HG03045 (cell line): ENCODE measurements around the gene CFH.
"Not testable (repeated sequence)": the region's sequence is repeated elsewhere in the genome, so short reads cannot be mapped to it uniquely, and the experiment has no call there.

Experiments
- ATAC-seq: cut with Tn5 transposase; IDR thresholded peaks from one replicate; pipeline ENCODE4 v1.9.1; 2021; ENCODE audit warnings: mild to moderate bottlenecking, moderate library complexity; ENCODE audit not compliant: unreplicated experiment

CFH gene

DNA sequence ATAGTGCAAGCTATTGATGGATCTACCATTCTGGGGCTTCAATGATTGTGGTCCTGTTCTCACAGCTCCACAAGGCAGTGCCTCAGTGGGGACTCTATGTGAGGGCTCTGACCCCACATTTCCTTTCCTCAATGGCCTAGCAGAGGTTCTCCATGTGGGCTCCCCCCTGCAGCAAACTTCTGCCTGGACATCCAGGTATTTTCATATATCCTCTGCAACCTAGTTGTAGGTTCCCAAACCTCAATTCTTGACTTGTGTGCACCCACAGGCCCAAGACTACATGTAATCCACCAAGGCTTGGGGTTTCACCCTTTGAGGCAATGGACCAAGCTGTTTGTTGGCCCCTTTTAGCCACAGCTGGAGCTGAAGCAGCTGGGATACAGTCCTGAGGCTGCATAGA is 86.9 kb downstream of the CFH start:
- ATAC-seq, result no peak

DNA sequence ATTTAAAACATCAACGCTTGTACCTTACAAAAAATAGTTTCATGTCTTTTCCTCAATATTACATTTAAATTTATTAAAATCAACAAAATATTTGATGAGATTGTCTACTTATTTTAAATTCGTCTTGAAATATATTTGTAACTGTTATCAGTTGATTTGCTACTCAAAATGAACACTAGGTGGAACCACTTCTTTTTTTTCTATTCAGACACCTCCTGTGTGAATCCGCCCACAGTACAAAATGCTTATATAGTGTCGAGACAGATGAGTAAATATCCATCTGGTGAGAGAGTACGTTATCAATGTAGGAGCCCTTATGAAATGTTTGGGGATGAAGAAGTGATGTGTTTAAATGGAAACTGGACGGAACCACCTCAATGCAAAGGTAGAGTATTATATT is 91.4 kb downstream of the CFH start:
- not testable (repeated sequence) for ATAC-seq

DNA sequence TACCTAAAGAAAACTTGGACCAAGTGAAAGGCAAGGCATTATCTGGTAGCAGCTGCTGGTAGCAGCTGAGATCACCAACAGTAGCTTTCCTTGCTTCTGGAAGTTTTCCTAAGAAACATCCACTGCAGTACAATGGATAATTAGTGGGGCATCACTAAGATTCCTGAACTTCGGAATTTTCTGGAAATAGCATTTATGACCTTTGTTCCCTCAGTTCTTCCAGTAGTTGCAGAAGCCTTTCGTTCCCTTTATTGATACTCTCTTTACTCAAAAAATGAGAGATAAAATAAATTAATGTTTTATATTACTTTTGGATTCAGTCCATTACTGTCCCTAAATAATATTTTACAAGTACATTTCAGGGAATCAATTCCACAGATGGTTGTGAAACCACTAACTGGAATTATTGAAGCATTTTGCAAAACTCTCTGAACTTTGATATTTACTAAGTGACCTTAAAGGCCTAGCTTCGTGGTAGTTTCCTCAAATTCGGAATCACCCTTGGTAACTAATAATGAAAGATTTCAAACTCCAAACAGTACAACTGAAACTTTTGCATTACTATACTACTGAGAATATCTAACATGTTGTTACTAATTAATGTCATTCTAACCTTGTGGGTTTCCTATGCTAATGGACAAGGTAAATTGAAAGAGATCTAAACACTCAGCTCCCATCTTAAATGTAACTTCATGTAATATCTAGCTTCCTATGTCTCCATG is 113.3 kb downstream of the CFH start:
- ATAC-seq, result not testable (repeated sequence)

DNA sequence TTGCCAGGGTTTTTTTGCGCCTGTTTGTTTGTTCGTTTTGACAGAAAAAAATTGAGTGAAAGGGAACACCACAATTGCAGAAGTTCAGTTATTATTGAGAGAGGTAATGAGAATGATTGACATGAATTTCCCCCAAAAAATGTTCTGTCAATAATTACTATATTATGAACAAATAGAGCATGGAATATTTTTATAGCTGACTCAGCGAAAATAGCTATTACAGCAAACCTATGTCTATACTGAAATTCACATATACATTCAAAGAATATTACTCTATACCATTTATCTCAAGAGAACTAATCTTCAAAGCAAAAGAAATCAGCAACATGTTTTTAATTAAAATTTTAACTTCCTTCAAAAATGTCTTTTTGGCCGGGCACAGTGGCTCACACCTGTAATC is 118.0 kb downstream of the CFH start:
- not testable (repeated sequence) for ATAC-seq

DNA sequence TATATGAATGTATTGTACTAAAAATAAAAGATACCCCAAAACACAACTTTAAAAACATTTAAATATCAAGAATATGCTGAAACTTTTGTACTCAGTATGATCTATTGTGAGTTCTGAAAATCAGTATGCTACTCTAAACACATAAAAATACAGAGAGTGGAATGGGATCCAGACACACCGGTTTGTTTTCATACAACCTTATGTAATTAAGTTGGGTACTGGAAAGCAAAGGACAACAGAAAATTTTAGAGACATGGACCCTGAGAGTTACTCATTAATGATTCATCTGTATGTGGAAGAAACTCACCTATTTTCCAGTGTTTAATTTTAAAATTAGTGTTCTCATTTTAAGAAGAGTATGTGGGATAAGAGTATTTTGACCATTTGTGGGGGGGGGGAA is 121.9 kb downstream of the CFH start:
- ATAC-seq, result no peak

DNA sequence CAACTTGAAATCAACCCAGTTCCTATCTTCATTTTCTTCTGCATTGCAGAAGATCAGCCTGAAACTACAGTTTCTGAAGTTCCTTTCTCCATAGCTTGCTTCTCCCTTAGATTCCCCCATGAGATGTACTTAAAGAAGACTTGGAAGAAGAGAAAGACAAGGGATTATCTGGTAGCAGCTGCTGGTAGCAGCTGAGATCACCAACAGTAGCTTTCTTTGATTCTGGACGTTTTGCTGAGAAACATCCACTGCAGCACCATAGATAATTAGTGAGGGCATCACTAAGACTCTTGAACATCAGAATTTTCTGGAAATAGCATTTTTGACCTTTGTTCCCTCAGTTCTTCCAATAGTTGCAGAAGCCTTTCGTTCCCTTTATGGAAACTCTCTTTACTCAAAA is 122.3 kb downstream of the CFH start:
- no peak for ATAC-seq

DNA sequence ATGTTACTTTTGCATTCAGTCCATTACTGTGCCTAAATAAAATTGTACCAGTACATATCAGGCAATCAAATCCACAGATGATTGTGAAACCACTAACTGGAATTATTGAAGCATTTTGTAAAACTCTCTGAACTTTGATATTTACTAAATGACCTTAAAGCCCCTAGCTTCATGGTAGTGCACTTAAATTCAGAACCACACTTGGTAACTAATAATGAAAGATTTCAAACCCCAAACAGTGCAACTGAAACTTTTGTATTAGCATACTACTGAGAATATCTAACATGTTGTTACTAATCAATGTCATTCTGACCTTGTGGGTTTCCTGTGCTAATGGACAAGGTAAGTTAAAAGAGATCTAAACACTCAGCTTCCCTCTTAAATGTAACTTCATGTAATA is 122.8 kb downstream of the CFH start, which contains the start of gene CFHR3:
CFHR3 (plus strand) TSS at position 238 of the 400 bp plus-strand sequence; CDS start at position 285, 47 bp downstream.
- no peak for ATAC-seq

DNA sequence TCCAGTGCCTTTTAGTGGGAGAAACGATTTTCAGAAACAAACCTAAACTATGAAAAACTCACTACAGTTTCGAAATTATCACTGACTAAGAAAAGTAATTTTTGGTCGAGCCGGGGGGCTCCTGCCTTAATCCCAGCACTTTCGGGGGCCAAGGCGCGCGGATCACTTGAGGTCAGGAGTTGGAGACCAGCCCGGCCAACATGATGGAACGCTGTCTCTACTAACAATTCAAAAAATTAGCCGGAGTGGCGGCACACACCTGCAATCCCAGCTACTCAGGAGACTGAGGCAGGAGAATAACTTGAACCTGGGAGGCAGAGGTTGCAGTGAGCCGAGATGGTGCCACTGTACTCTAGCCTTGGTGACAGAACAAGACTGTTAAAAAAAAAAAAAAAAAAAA is 125.8 kb downstream of the CFH start:
- no peak for ATAC-seq

DNA sequence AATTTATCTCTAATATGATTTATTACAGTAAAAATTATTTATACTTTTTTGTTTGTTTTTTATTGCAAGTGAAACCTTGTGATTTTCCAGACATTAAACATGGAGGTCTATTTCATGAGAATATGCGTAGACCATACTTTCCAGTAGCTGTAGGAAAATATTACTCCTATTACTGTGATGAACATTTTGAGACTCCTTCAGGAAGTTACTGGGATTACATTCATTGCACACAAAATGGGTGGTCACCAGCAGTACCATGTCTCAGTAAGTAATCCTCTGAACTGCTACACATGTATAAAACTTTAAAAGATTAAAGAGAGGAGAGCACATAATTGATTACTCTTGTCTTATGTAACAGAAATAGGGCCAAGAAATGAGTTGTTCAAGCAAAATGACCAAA is 127.2 kb downstream of the CFH start:
- no peak for ATAC-seq

DNA sequence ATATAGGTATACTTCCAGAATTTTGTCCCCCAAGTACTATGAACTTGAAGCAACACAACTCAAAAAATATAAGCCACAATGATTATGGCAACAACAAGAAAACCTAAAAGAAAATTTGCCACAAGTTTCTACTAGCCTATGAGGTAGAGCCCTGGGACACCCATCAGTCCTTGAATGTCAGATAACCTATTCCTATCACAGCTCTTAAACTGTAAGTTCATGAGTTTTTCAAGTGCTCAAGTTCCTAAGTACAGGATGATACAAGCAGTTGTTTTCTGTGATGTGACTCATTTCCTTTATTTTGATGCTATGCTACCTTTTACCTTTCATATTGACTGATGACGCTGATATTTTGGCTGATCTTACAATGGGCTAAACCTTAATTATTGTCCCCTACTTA is 139.4 kb downstream of the CFH start:
- ATAC-seq, result not testable (repeated sequence)

DNA sequence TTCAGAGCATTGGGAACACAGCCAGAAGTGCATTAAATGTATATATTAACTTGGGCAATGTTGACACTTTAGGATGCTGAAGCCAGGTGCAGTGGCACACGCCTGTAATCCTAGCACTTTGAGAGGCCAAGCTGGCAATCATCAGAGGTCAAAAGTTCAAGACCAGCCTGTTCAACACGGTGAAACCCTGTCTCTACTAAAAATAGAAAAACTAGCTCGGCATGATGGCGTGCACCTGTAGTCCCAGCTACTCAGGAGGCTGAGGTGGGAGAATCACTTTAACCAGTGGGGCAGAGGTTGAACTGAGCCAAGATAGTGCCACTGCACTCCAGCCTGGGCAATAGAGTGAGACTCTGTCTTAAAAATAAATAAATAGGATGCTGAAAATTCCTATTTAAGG is 142.3 kb downstream of the CFH start:
- not testable (repeated sequence) for ATAC-seq
